GM18520 (cell line): ENCODE results near the gene POTEM.
"Not testable (repeated sequence)": the region's sequence is repeated elsewhere in the genome, so short reads cannot be mapped to it uniquely, and the experiment has no call there.

Experiments
- ATAC-seq: cut with Tn5 transposase; IDR thresholded peaks from one replicate; pipeline ENCODE4 v1.9.1; 2021; ENCODE audit not compliant: unreplicated experiment

POTEM gene

DNA sequence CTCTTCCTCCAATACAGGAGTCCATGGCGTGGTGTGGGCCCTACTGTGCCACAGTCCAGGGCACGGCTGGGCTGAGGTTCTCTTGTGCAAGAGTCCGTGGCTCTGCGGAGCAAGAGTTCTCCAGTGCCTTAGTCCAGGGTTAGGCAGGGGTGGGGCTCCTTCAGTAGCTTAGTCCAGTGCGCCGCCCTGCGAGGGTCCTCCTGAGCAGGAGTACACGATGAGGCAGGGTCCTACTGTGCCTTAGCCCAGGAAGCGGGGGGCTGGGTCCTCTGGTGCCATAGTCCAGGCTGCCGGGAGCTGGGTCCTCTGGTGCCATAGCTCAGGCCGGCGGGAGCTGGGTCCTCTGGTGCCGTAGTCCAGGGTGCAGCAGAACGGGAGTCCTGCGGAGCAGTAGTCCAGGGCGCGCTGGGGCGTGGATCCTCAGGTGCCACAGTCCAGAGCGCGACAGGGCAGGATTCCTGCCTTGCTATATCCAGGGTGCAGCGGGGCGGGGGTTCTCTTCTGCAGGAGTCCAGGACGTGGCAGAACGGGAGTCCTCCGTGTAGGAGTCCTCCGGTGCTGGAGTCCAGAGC, 69.7 kb downstream of the POTEM start:
- not testable (repeated sequence) for ATAC-seq

DNA sequence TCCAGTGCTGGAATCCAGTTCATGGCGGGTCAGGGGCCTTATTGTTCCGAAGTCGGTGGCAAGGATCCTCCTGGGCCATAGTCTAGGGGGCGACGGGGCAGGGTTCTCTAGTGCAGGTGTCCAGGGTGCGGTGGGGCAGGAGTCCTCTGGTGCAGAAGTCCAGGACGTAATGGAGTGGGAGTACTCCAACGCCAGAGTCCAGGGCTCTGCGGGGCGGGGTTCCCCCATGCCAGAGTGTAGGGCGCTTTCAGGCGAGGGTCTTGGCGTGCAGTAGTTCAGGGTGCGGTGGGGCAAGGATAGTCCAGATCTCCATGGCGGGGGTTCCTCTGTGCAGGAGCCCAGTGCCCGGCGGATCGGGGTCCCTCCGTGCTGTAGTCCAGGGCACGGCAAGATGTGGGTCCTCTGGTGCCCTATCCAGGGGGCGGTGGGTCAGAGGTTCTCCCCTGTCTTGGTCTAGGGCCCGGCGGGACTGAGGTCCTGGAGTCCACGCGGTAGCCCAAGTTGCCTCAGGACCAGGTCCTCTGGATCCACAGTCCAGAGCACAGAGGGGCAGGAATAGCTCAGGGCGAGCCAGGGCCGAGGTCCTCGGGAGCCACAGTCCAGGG, 70.9 kb downstream of the POTEM start:
- not testable (repeated sequence) for ATAC-seq

DNA sequence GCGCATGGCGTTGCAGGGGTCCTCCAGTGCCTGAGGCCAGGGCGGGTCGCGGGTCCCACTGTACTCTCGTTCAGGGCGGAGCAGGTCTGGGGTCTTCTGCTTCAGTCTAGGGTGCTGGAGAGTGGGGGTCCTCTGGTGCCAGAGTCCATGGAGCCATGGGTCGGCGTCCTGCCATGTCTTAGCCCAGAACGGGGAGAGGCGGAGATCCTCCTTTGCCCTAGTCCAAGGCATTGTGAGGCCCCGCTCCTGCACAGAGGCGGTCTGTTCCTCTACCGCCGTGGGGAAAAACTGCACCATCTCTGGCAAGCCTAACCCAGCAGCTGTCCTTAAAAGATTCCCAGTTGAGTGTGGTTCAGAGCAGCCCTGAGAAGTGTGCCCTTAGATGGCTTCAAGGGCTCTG, 71.6 kb downstream of the POTEM start:
- not testable (repeated sequence) for ATAC-seq

DNA sequence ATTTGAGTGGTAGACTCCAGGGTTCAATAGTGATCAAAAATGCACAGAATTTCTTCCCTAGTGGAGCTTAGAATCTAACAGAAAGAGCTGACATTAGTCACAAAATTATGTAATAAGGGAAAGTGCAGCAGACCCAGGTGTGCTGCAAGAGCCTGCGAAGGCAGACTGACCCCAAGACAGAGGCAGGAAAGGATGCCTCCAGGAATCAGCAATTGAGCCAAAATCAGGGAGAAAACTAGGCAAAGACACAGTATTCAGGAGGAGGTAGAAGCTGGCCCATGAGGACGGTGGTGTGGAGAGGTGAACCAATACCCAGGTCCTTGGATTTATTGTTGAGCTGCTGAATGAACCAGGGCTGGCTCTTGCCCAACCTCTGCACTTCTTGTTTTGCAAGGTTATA, 76.2 kb downstream of the POTEM start:
- ATAC-seq: not testable (repeated sequence)
